CD14-positive monocyte (primary cell): Measurements from ENCODE around the gene ITPA. TPM values are rescaled to one million over a fixed set of nuclear protein-coding genes. Genes with fewer than 3 reads are reported as not detected.

Experiments used
- DNase-seq, 3 donors: peaks; one replicate each; pipeline ENCODE4 v3.0.0-alpha.2; 2011 to 2022
- H2AFZ ChIP-seq: 2 replicates; pipeline ENCODE4 v1.6.0; 2012; ENCODE audit warnings: mild to moderate bottlenecking, low read depth, low read length, inconsistent platforms; ENCODE audit not compliant: insufficient read depth, poor library complexity, severe bottlenecking
- H3K27ac ChIP-seq, 2 donors: 1 replicate in 1 of 2; 2 replicates in 1 of 2; pipeline ENCODE4 v1.5.1; 2012 to 2013; ENCODE audit warnings: low read length in 2 of 2, control low read depth in 1 of 2, inconsistent platforms in 1 of 2, low read depth in 1 of 2, mild to moderate bottlenecking in 1 of 2
- H3K27me3 ChIP-seq, 2 donors: one replicate each; pipeline versions ENCODE4 v1.6.0 to v1.6.1; 2011 to 2013; ENCODE audit warnings: low read length in 2 of 2; ENCODE audit not compliant: control insufficient read depth in 2 of 2, insufficient read depth in 2 of 2
- H3K36me3 ChIP-seq, 2 donors: replicated peaks in 1 of 2; 1 replicate in 1 of 2; 2 replicates in 1 of 2; pipeline versions ENCODE4 v1.5.1 to v1.6.1; 2012 to 2013; ENCODE audit warnings: low read length in 2 of 2, control low read depth in 1 of 2, inconsistent platforms in 1 of 2, mild to moderate bottlenecking in 1 of 2; ENCODE audit not compliant: insufficient read depth in 2 of 2, control insufficient read depth in 1 of 2
- H3K4me1 ChIP-seq, 2 donors: 1 replicate in 1 of 2; 2 replicates in 1 of 2; pipeline versions ENCODE4 v1.5.1 to v1.6.1; 2012 to 2013; ENCODE audit warnings: low read length in 2 of 2, control low read depth in 1 of 2, inconsistent platforms in 1 of 2, mild to moderate bottlenecking in 1 of 2, moderate library complexity in 1 of 2; ENCODE audit not compliant: insufficient read depth in 2 of 2, control insufficient read depth in 1 of 2
- H3K4me2 ChIP-seq: replicated peaks from 2 replicates; pipeline ENCODE3; 2012; ENCODE audit warnings: low read length, moderate library complexity, mild to moderate bottlenecking; ENCODE audit not compliant: poor library complexity, severe bottlenecking; ENCODE audit errors: extremely low read depth
- H3K4me3 ChIP-seq, 3 experiments: fragments of 200-600 bp in 1 of 3; sonication (generic) in 1 of 3; replicated peaks in 1 of 3; 1 replicate in 2 of 3; 2 replicates in 1 of 3; pipeline ENCODE4 v1.5.1; 2011 to 2013; ENCODE audit warnings: low read length in 3 of 3, mild to moderate bottlenecking in 3 of 3, control low read depth in 2 of 3, low read depth in 2 of 3, inconsistent platforms in 1 of 3, moderate library complexity in 1 of 3
- H3K79me2 ChIP-seq: 2 replicates; pipeline ENCODE4 v1.6.0; 2012; ENCODE audit warnings: mild to moderate bottlenecking, control low read depth, inconsistent platforms, low read length, moderate library complexity; ENCODE audit not compliant: insufficient read depth
- H3K9ac ChIP-seq: 2 replicates; pipeline ENCODE4 v1.6.0; 2017; ENCODE audit warnings: low read length, mild to moderate bottlenecking; ENCODE audit not compliant: insufficient read depth, poor library complexity, severe bottlenecking
- H3K9me3 ChIP-seq, 2 donors: replicated peaks in 1 of 2; 1 replicate in 1 of 2; 2 replicates in 1 of 2; pipeline versions ENCODE4 v1.5.1 to v1.6.1; 2012 to 2013; ENCODE audit warnings: low read length in 2 of 2, control low read depth in 1 of 2; ENCODE audit not compliant: control insufficient read depth in 1 of 2, insufficient read depth in 1 of 2
- H4K20me1 ChIP-seq: 2 replicates; pipeline ENCODE4 v1.6.0; 2012; ENCODE audit warnings: mild to moderate bottlenecking, low read length, control low read depth, moderate library complexity; ENCODE audit not compliant: insufficient read depth
- H3K27ac Mint-ChIP-seq, 7 donors: one replicate each; pipeline ENCODE4 v1.8.0; 2020; ENCODE audit warnings: mild to moderate bottlenecking in 7 of 7, mixed read lengths in 7 of 7, moderate library complexity in 6 of 7, inconsistent platforms in 2 of 7
- H3K27me3 Mint-ChIP-seq, 3 donors: one replicate each; pipeline ENCODE4 v1.8.0; 2021 to 2022; ENCODE audit warnings: low read depth in 3 of 3, mild to moderate bottlenecking in 3 of 3, mixed read lengths in 3 of 3, moderate library complexity in 3 of 3, inconsistent platforms in 1 of 3
- H3K36me3 Mint-ChIP-seq, 2 donors: one replicate each; pipeline ENCODE4 v1.8.0; 2020; ENCODE audit warnings: mixed read lengths in 2 of 2, inconsistent platforms in 1 of 2, mild to moderate bottlenecking in 1 of 2
- H3K4me1 Mint-ChIP-seq: one replicate; pipeline ENCODE4 v1.8.0; 2020; ENCODE audit warnings: mild to moderate bottlenecking, mixed read lengths
- H3K4me3 Mint-ChIP-seq, 2 donors: one replicate each; pipeline ENCODE4 v1.8.0; 2020; ENCODE audit warnings: mild to moderate bottlenecking in 2 of 2, mixed read lengths in 2 of 2, moderate library complexity in 1 of 2
- H3K9me3 Mint-ChIP-seq, 7 donors: one replicate each; pipeline ENCODE4 v1.8.0; 2020 to 2022; ENCODE audit warnings: mixed read lengths in 7 of 7, mild to moderate bottlenecking in 6 of 7, moderate library complexity in 6 of 7, inconsistent platforms in 2 of 7
- CTCF ChIP-seq: fragments of 200-600 bp; IDR thresholded peaks from one replicate; pipeline ENCODE4 v1.8.0; 2022; ENCODE audit warnings: antibody characterized with exemption, mild to moderate bottlenecking
- WGBS: methylation state at CpG from one replicate; pipeline ENCODE4 v1.1.5; 2013; ENCODE audit warnings: missing lambda C conversion rate; ENCODE audit not compliant: insufficient coverage; 5-methylcytosine and 5-hydroxymethylcytosine counted together
- intact Hi-C, 2 donors: fragments of 100-400 bp; cut with micrococcal nuclease; formaldehyde crosslinking; loops; one replicate each; pipeline versions ENCODE4 v1.15.0 to v1.15.1; 2023
- polyA plus RNA-seq, 3 donors: library from polyadenylated mRNA; depleted of rRNA in 1 of 3; unstranded in 2 of 3; stranded (reverse) in 1 of 3; fragments of 300-500 nt in 2 of 3; fragments of >200 nt in 1 of 3; fragmentation: Illumina TruSeq in 2 of 3; gene quantifications; 1 replicate in 2 of 3; 2 replicates in 1 of 3; pipeline ENCODE4 v1.2.3, GENCODE V29; 2012 to 2021

Gene ITPA
- polyA plus RNA-seq, 3 donors = 39.5 to 62.8 (median 57.0) TPM

DNA sequence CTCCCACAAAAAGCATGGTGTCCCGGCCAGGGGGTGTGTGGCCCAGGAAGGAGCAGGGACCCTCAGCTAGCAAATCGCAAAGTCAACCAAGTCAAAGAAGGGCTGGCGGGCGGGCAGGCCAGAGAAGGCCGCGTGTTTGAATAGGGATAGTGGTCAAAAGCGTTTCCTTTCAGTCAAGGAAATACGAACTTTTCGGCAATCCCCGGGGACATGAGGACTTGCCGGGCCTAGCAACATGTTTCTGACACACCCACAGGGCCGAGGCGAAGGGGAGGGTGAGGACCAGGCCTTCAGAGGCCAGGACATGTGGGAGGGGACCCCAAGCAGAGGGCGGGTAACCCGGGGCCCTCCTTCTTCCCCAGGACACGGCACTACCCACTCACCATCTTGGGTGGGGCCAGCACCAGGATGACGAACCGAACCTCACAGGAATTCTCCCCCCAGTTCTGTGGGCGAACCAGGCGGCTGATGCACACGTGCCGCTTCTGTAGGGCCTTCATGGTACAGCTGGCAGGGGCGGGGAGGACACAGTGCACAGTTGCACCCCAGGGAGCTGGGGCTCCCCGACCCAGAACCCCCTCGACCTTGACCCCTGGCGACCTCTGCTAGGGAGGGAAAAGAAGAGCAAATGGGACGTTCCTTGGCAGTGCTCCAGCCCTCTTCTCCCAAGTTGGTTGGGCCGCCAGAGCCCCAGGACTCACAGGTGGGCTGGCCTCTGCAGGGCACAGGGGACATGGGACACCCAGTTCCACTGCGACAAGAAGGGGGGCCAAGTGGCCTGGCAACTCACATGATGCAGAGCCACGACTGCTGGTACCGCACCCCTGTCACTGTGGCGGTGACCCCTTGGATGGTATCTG lies 24.1 kb downstream of the ITPA start:
- Mint-ChIP-seq H3K9me3 (peaks cover 0 to 13% (median 2%) of the 10 kb centered on the region in 7 donors), H3K27ac (peak overlapping the region in 1 of 7 donors; percentile 50), H3K4me1 (peaks cover 4% of the 10 kb centered on the region), H3K36me3 (no peaks in the 10 kb centered on the region), H3K4me3 (no peak overlapping the region), H3K27me3 (peaks cover 27 to 35% (median 35%) of the 10 kb centered on the region in 3 donors)
- Histone ChIP-seq H3K79me2 (no peaks in the 10 kb centered on the region), H3K27me3 (peaks cover 18 to 31% of the 10 kb centered on the region in 2 donors), H4K20me1 (no peaks in the 10 kb centered on the region), H3K36me3 (no peaks in the 10 kb centered on the region), H2AFZ (no peak overlapping the region), H3K4me3 (no peak overlapping the region), H3K9ac (no peak overlapping the region), H3K9me3 (peaks cover 0 to 14% of the 10 kb centered on the region in 2 donors), H3K27ac (no peak overlapping the region), H3K4me2 (no peak overlapping the region), H3K4me1 (peaks cover 6% of the 10 kb centered on the region in 2 donors)
- no peak for DNase-seq
- TF ChIP-seq CTCF = no peak
- 91% methylated on average over 18 of the region's 32 CpGs for WGBS
- intact Hi-C loops = no loop called here

GRCh38 chr20:3233991-3234498 lies 24.7 kb downstream of the ITPA start:
- intact Hi-C loops = no loop called here
- Histone ChIP-seq H3K4me2 (no peak overlapping the region), H3K36me3 (no peaks in the 10 kb centered on the region), H4K20me1 (no peaks in the 10 kb centered on the region), H2AFZ (no peak overlapping the region), H3K4me1 (peaks cover 9 to 12% of the 10 kb centered on the region in 2 donors), H3K27me3 (peaks cover 19 to 35% of the 10 kb centered on the region in 2 donors), H3K27ac (no peak overlapping the region), H3K9me3 (peaks cover 0 to 14% of the 10 kb centered on the region in 2 donors), H3K79me2 (no peaks in the 10 kb centered on the region), H3K9ac (no peak overlapping the region), H3K4me3 (no peak overlapping the region)
- no peak overlapping the region for H3K27ac Mint-ChIP-seq
- H3K9me3 Mint-ChIP-seq = peaks cover 0 to 14% (median 6%) of the 10 kb centered on the region in 7 donors
- DNase-seq = no peak
- no peak for TF ChIP-seq CTCF
- peaks cover 1 to 3% of the 10 kb centered on the region in 2 donors for H3K36me3 Mint-ChIP-seq
- no peak overlapping the region for H3K4me3 Mint-ChIP-seq
- peaks cover 30 to 41% (median 39%) of the 10 kb centered on the region in 3 donors for H3K27me3 Mint-ChIP-seq
- peaks cover 6% of the 10 kb centered on the region for H3K4me1 Mint-ChIP-seq
- 96% methylated on average over 18 of the region's 25 CpGs for WGBS
